Ishikawa (cell line): ENCODE data around the gene RALGPS1.

Source experiments
- CEBPB ChIP-seq: IDR thresholded peaks from 2 replicates; pipeline ENCODE4 v1.6.1; 2012
- EGR1 ChIP-seq: IDR thresholded peaks from 2 replicates; pipeline ENCODE4 v1.6.1; 2012
- EP300 ChIP-seq: IDR thresholded peaks from 2 replicates; pipeline ENCODE4 v1.6.1; 2012; ENCODE audit warnings: borderline replicate concordance
- FOXM1 ChIP-seq: IDR thresholded peaks from 2 replicates; pipeline ENCODE4 v1.6.1; 2012; ENCODE audit warnings: low read depth, borderline replicate concordance
- NFIC ChIP-seq: IDR thresholded peaks from 2 replicates; pipeline ENCODE4 v1.6.1; 2012
- RAD21 ChIP-seq: IDR thresholded peaks from 2 replicates; pipeline ENCODE4 v1.6.1; 2012; ENCODE audit warnings: low read depth
- TAF1 ChIP-seq: IDR thresholded peaks from 2 replicates; pipeline ENCODE4 v1.6.1; 2012; ENCODE audit warnings: low read depth, mild to moderate bottlenecking
- TCF12 ChIP-seq: IDR thresholded peaks from 2 replicates; pipeline ENCODE4 v1.6.1; 2012; ENCODE audit warnings: low read depth
- TEAD4 ChIP-seq: IDR thresholded peaks from 2 replicates; pipeline ENCODE4 v1.6.1; 2012
- YY1 ChIP-seq: IDR thresholded peaks from 2 replicates; pipeline ENCODE4 v1.6.1; 2012; ENCODE audit warnings: low read depth
- ZBTB7A ChIP-seq: IDR thresholded peaks from 2 replicates; pipeline ENCODE4 v1.6.1; 2012; ENCODE audit warnings: low read depth
- TF ChIP-seq, protein P1 (sequence below): IDR thresholded peaks from 2 replicates; pipeline ENCODE4 v1.6.1; 2012; ENCODE audit warnings: low read depth, mild to moderate bottlenecking
- TF ChIP-seq, protein P2 (sequence below): IDR thresholded peaks from 2 replicates; pipeline ENCODE4 v1.6.1; 2012
- TF ChIP-seq, protein P3 (sequence below): IDR thresholded peaks from 2 replicates; pipeline ENCODE4 v1.6.1; 2012

DNA sequence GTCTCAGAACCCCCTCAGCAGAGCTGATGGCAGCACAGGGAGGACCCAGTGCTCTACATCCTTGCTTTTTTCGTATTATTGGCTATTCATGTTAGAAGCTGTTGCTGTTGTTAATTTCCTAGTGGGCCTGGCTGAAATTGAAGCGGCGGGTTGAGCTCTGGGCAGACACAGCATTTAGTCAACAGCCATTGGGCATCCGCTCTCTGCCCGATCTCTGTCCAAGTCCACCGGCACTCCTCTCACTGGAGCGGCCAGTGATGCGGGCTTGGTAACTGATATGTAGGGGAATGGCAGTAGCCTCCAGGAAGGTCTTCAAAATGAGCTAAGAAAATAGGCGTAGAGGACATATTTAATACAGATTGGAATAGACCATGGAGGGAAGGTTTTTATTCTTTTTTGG, 348.7 kb downstream of the RALGPS1 start:
- TF ChIP-seq CEBPB (no peak), TAF1 (no peak), YY1 (no peak), EGR1 (no peak), TEAD4 (no peak), ZBTB7A (no peak), NFIC (no peak), RAD21 (no peak), EP300 (no peak), FOXM1 (no peak), TCF12 (no peak)
- TF ChIP-seq, protein P1, sequence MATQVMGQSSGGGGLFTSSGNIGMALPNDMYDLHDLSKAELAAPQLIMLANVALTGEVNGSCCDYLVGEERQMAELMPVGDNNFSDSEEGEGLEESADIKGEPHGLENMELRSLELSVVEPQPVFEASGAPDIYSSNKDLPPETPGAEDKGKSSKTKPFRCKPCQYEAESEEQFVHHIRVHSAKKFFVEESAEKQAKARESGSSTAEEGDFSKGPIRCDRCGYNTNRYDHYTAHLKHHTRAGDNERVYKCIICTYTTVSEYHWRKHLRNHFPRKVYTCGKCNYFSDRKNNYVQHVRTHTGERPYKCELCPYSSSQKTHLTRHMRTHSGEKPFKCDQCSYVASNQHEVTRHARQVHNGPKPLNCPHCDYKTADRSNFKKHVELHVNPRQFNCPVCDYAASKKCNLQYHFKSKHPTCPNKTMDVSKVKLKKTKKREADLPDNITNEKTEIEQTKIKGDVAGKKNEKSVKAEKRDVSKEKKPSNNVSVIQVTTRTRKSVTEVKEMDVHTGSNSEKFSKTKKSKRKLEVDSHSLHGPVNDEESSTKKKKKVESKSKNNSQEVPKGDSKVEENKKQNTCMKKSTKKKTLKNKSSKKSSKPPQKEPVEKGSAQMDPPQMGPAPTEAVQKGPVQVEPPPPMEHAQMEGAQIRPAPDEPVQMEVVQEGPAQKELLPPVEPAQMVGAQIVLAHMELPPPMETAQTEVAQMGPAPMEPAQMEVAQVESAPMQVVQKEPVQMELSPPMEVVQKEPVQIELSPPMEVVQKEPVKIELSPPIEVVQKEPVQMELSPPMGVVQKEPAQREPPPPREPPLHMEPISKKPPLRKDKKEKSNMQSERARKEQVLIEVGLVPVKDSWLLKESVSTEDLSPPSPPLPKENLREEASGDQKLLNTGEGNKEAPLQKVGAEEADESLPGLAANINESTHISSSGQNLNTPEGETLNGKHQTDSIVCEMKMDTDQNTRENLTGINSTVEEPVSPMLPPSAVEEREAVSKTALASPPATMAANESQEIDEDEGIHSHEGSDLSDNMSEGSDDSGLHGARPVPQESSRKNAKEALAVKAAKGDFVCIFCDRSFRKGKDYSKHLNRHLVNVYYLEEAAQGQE, result no peak
- TF ChIP-seq, protein P2, sequence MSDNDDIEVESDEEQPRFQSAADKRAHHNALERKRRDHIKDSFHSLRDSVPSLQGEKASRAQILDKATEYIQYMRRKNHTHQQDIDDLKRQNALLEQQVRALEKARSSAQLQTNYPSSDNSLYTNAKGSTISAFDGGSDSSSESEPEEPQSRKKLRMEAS, result no peak
- TF ChIP-seq, protein P3, sequence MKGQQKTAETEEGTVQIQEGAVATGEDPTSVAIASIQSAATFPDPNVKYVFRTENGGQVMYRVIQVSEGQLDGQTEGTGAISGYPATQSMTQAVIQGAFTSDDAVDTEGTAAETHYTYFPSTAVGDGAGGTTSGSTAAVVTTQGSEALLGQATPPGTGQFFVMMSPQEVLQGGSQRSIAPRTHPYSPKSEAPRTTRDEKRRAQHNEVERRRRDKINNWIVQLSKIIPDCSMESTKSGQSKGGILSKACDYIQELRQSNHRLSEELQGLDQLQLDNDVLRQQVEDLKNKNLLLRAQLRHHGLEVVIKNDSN, result no peak
